ENCODE data around the gene SMAD9.

Gene SMAD9

GRCh38 chr13:36814465-36814864, 105.6 kb downstream of the SMAD9 start:
- DNase-seq, result no peak

- DNase-seq, result no peak
Measured at GRCh38 chr13:36813225-36813624, 106.8 kb downstream of the SMAD9 start.

GRCh38 chr13:36807616-36808015, 112.4 kb downstream of the SMAD9 start:
- DNase-seq, result no peak

DNA sequence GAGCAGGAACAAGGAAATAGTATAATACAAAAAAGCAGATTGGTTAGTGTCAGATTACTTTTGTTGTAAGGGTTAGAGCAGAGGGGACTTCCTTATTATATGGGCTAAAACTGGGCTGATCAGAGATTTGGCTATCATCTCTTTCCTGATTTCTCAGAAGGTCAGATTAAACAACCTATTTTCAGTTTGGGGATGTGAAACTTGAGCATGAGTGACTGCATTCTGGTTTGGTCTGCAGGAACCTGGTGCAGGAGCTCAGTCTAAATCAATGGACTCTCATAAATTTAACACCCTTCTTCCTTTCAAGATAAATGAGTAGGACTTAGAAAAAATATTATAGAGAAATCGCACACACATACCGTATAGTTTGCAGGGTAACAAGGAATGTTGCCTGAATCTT, 113.9 kb downstream of the SMAD9 start:
- no peak for DNase-seq

GRCh38 chr13:36804588-36804987, 115.5 kb downstream of the SMAD9 start:
- DNase-seq, result no peak

GRCh38 chr13:36801035-36801434, 119.0 kb downstream of the SMAD9 start:
- no peak for DNase-seq

DNA sequence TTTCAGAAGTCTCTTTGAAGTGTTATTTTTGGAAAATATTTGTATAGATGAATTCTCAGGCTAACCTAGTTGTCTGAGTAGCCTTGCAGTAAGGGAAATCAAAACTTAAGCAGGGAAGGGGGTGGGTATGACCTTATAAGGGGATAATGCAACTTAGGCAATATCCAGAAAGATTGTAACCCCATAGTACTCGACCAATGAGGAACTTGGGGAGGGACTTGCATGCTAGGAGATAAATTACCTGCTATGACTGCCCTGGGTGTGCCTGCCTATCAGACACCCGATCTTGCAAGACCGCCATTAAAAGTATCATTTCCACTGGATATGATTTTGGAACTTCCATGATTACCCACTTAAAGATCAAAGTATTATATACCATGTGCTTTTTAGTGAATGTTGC, 124.0 kb downstream of the SMAD9 start:
- no peak for DNase-seq

DNA sequence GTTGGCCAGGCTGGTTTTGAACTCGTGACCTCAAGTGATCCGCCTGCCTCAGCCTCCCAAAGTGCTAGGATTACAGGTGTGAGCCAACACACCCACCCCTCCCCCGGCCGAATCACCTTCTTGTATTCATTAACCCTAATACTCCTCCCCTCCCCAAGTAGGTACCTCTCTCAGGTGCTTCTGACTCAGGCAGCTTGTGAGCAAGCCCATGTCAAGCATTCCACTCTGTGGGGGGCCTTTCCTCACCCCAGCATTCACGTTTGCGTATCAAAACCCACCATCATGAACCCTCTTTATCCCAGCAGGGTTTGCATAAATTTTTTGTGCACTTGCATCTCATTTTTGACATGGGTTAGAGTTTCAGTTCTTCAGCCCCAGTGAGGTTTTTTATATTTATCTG, 124.6 kb downstream of the SMAD9 start:
- DNase-seq, result no peak

Data from inflammatory macrophage treated with lipopolysaccharide for 1 hour (primary cell).